Dendritic cell treated with granulocyte-macrophage colony-stimulating factor and Interleukin-4, amounts not matched to agents 40 ng/mL and 50 ng/mL, for 4 days (primary cell): Measurements from ENCODE around the gene ARID5B.

Source experiments
- H3K27ac Mint-ChIP-seq: one replicate; pipeline ENCODE4 v1.8.0; 2022; ENCODE audit warnings: mild to moderate bottlenecking, mixed read lengths
- H3K27me3 Mint-ChIP-seq: one replicate; pipeline ENCODE4 v1.8.0; 2022; ENCODE audit warnings: mild to moderate bottlenecking, mixed read lengths
- H3K36me3 Mint-ChIP-seq: one replicate; pipeline ENCODE4 v1.8.0; 2022; ENCODE audit warnings: low read depth, mixed read lengths
- H3K4me1 Mint-ChIP-seq: one replicate; pipeline ENCODE4 v1.8.0; 2022; ENCODE audit warnings: low read depth, mixed read lengths
- H3K4me3 Mint-ChIP-seq: one replicate; pipeline ENCODE4 v1.8.0; 2022; ENCODE audit warnings: mild to moderate bottlenecking, moderate library complexity, mixed read lengths
- H3K9me3 Mint-ChIP-seq: one replicate; pipeline ENCODE4 v1.8.0; 2022; ENCODE audit warnings: mixed read lengths
- intact Hi-C: fragments of 100-400 bp; cut with micrococcal nuclease; formaldehyde crosslinking; loops from one replicate; pipeline ENCODE4 v1.15.0; 2022

ARID5B gene

GRCh38 chr10:62115321-62115720, 213.8 kb downstream of the ARID5B start:
- H3K9me3 Mint-ChIP-seq, result no peaks in the 10 kb centered on the region
- peak overlapping the region; percentile 26 for H3K27ac Mint-ChIP-seq
- H3K36me3 Mint-ChIP-seq, result peaks cover 5% of the 10 kb centered on the region
- no peaks in the 10 kb centered on the region for H3K27me3 Mint-ChIP-seq
- H3K4me1 Mint-ChIP-seq, result peaks cover 44% of the 10 kb centered on the region
- intact Hi-C loops, result no loop called here
- H3K4me3 Mint-ChIP-seq, result no peak overlapping the region

- Mint-ChIP-seq H3K36me3 (peaks cover 5% of the 10 kb centered on the region), H3K27me3 (no peaks in the 10 kb centered on the region), H3K27ac (peak overlapping the region; percentile 26), H3K9me3 (no peaks in the 10 kb centered on the region), H3K4me1 (peaks cover 39% of the 10 kb centered on the region), H3K4me3 (no peak overlapping the region)
- intact Hi-C loops, result no loop called here
These were observed 214.3 kb downstream of the ARID5B start for GRCh38 chr10:62115842-62116241.

- Mint-ChIP-seq H3K36me3 (peaks cover 5% of the 10 kb centered on the region), H3K27ac (peak overlapping the region; percentile 26), H3K27me3 (no peaks in the 10 kb centered on the region), H3K4me3 (no peak overlapping the region), H3K9me3 (peaks cover under 1% of the 10 kb centered on the region), H3K4me1 (peaks cover 35% of the 10 kb centered on the region)
- intact Hi-C loops, result no loop called here
These were observed 215.4 kb downstream of the ARID5B start for GRCh38 chr10:62116896-62117295.

DNA sequence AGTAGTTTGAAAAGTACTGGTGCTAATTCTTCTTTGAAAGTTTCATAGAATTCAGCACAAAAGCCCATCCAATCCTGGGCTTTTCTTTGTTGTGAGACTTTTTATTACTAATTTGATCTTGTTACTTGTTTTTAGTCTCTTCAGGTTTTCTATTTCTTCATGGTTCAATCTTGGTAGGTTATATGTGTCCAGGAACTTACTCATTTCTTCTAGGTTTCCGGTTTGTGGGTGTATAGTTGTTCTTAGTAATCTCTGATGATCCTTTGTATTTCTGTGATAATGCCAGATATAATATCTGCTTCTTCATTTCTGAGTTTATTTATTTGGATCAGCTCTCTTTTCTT, 219.7 kb downstream of the ARID5B start:
- Mint-ChIP-seq H3K36me3 (peaks cover 7% of the 10 kb centered on the region), H3K27ac (no peak overlapping the region), H3K4me1 (peaks cover 19% of the 10 kb centered on the region), H3K9me3 (peaks cover 30% of the 10 kb centered on the region), H3K4me3 (no peak overlapping the region), H3K27me3 (no peaks in the 10 kb centered on the region)
- intact Hi-C loops, result no loop called here

DNA sequence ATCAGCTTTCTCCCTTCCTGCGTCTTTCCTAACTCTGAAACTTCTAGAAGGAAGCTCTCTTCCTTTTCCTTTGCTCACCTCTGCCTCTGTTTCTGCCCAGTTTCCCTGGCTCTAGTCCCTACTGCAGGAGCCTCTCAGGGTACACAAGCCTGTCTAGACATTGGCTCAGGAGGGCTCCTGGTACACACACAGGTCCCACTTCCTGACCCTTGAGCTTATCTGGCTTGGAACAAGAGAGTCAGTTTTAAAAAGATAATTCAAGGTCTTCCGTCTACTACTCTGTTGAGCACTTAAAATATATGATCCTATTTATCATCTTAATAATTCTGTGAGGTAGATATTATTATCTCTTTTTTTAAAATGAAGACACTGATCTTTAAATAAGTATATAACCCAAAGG, 226.5 kb downstream of the ARID5B start:
- Mint-ChIP-seq H3K27me3 (no peaks in the 10 kb centered on the region), H3K9me3 (peaks cover 39% of the 10 kb centered on the region), H3K4me1 (peaks cover 19% of the 10 kb centered on the region), H3K27ac (peak overlapping the region; percentile 86), H3K36me3 (peaks cover 5% of the 10 kb centered on the region), H3K4me3 (no peak overlapping the region)
- intact Hi-C loops, result no loop called here

GRCh38 chr10:62130948-62131347, 229.4 kb downstream of the ARID5B start:
- H3K27me3 Mint-ChIP-seq, result no peaks in the 10 kb centered on the region
- H3K27ac Mint-ChIP-seq, result peak overlapping the region; percentile 29
- H3K4me1 Mint-ChIP-seq, result peaks cover 19% of the 10 kb centered on the region
- no peak overlapping the region for H3K4me3 Mint-ChIP-seq
- peaks cover 20% of the 10 kb centered on the region for H3K9me3 Mint-ChIP-seq
- intact Hi-C loops, result no loop called here
- peaks cover 5% of the 10 kb centered on the region for H3K36me3 Mint-ChIP-seq

DNA sequence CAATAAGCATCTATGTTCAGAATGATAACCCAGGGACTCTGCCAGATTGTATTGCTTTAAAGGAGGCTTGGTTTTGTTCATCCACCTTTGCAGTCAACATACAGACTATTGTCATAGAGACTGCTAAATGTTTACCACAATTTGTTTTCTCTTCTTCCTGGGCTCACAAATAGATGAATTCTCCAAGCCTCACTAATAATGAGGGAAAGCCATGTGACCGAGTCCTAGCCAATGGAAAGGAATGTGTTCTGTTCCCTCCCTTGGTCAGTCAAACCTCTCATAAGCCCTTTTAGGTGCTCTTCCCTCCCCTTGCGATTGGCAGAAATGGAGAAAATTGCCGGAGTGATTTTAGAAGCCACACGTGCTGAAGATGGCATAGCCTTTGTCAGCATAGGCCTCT, 230.2 kb downstream of the ARID5B start:
- peaks cover 20% of the 10 kb centered on the region for H3K9me3 Mint-ChIP-seq

GRCh38 chr10:62133618-62134017, 232.1 kb downstream of the ARID5B start:
- no peak overlapping the region for H3K4me3 Mint-ChIP-seq
- H3K9me3 Mint-ChIP-seq, result peaks cover 28% of the 10 kb centered on the region
- peaks cover 6% of the 10 kb centered on the region for H3K4me1 Mint-ChIP-seq
- no peaks in the 10 kb centered on the region for H3K27me3 Mint-ChIP-seq
- intact Hi-C loops, result no loop called here
- H3K27ac Mint-ChIP-seq, result no peak overlapping the region
- peaks cover 5% of the 10 kb centered on the region for H3K36me3 Mint-ChIP-seq

More for the DNA sequence above, 230.2 kb downstream of the ARID5B start:
- H3K4me1 Mint-ChIP-seq, result peaks cover 19% of the 10 kb centered on the region
- peaks cover 5% of the 10 kb centered on the region for H3K36me3 Mint-ChIP-seq
- intact Hi-C loops, result no loop called here
- H3K27me3 Mint-ChIP-seq, result no peaks in the 10 kb centered on the region
- H3K27ac Mint-ChIP-seq, result no peak overlapping the region
- no peak overlapping the region for H3K4me3 Mint-ChIP-seq

DNA sequence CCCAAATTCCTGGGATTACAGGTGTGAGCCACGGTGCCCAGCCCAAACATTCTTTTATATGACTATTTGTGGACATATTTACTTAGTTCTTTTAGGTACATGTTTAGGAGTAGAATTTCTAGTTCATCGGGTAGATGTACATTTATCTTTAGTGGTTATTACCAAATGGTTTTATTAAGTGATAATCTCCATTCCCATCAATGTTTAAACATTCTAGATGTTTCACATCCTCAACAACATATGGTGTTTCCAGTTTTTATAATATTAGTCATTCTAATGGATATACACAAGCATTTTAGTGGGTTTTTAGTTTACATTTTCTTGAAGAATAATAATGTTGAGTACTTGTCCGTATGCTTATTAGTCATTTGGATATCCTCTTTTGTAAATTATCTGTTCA, 235.4 kb downstream of the ARID5B start:
- H3K27me3 Mint-ChIP-seq, result no peaks in the 10 kb centered on the region
- H3K4me3 Mint-ChIP-seq, result no peak overlapping the region
- peaks cover 4% of the 10 kb centered on the region for H3K36me3 Mint-ChIP-seq
- no peak overlapping the region for H3K27ac Mint-ChIP-seq
- H3K4me1 Mint-ChIP-seq, result no peaks in the 10 kb centered on the region
- H3K9me3 Mint-ChIP-seq, result peaks cover 14% of the 10 kb centered on the region
- intact Hi-C loops, result no loop called here
